HepG2 (cell line): ENCODE results near the gene DROSHA. TPM values are rescaled to one million over a fixed set of nuclear protein-coding genes. Genes with fewer than 3 reads are reported as not detected.

ENCODE experiments used
- ATAC-seq: fragments of 200-7000 bp; cut with Tn5 transposase; 3 replicates; pipeline ENCODE4 v1.9.1; 2020; ENCODE audit warnings: mild to moderate bottlenecking, moderate library complexity
- BruUV-seq: library from RNA; stranded (reverse); fragments of 400-500 nt; replicated peaks from 2 replicates; lab custom pipeline; 2021; lab: Mats Ljungman, UMichigan
- CTCF ChIA-PET: fragments of 300-600 bp; formaldehyde crosslinking; extraction: SDS; loops from one replicate; lab custom pipeline; 2021; ENCODE audit warnings: low total read pairs, inconsistent platforms, low intra/inter-chr PET ratio; lab: Yijun Ruan, JAX
- POLR2A ChIA-PET: fragments of 350-600 bp; sonication (Branson Sonifier 250); formaldehyde crosslinking; loops from one replicate; lab custom pipeline; 2020; ENCODE audit warnings: antibody characterized with exemption, inconsistent platforms; lab: Yijun Ruan, JAX
- DNase-seq: peaks from one replicate; pipeline ENCODE4 v3.0.0-alpha.2; 2015; ENCODE audit warnings: low spot score
- FAIRE-seq: peaks from 3 replicates; lab custom pipeline; 2011; peaks lifted over from hg19 to GRCh38; lab: Jason Lieb, UNC
- H2AFZ ChIP-seq: one replicate; pipeline ENCODE4 v1.6.1; 2011; ENCODE audit warnings: low read length, inconsistent platforms
- H3K27ac ChIP-seq: fragments of 300-600 bp; 3 replicates; pipeline ENCODE4 v1.8.0; 2011; ENCODE audit warnings: mixed run types, mild to moderate bottlenecking, mixed read lengths, low read length, inconsistent platforms; ENCODE audit not compliant: insufficient read depth; ENCODE audit errors: extremely low read length
- H3K27me3 ChIP-seq, 2 experiments: fragments of 200-600 bp in 1 of 2; 2 replicates in 1 of 2; 3 replicates in 1 of 2; pipeline versions ENCODE4 v1.6.0 to v1.8.0; 2011; ENCODE audit warnings: low read length in 2 of 2, mild to moderate bottlenecking in 2 of 2, moderate library complexity in 2 of 2, inconsistent platforms in 1 of 2; ENCODE audit not compliant: insufficient read depth in 2 of 2, control insufficient read depth in 1 of 2
- H3K36me3 ChIP-seq, 2 experiments: fragments of 200-600 bp in 1 of 2; replicated peaks in 1 of 2; 2 replicates in 1 of 2; 3 replicates in 1 of 2; pipeline versions ENCODE4 v1.5.1 to v1.8.0; 2011; ENCODE audit warnings: low read length in 2 of 2, inconsistent platforms in 1 of 2; ENCODE audit not compliant: insufficient read depth in 2 of 2, control insufficient read depth in 1 of 2
- H3K4me1 ChIP-seq: 2 replicates; pipeline ENCODE4 v1.5.1; 2012; ENCODE audit warnings: low read length, inconsistent platforms; ENCODE audit not compliant: insufficient read depth
- H3K4me2 ChIP-seq: 2 replicates; pipeline ENCODE4 v1.6.0; 2011; ENCODE audit warnings: low read depth, low read length, inconsistent platforms
- H3K4me3 ChIP-seq, 3 experiments: fragments of 200-600 bp in 1 of 3; sonication (generic), shearing (Covaris generic) in 1 of 3; replicated peaks in 1 of 3; 2 replicates each; pipeline ENCODE4 v1.5.1; 2011 to 2016; ENCODE audit warnings: low read length in 3 of 3, inconsistent platforms in 2 of 3, low read depth in 2 of 3, mild to moderate bottlenecking in 2 of 3, control low read depth in 1 of 3, mixed read lengths in 1 of 3; ENCODE audit not compliant: insufficient read depth in 1 of 3
- H3K79me2 ChIP-seq: one replicate; pipeline ENCODE4 v1.6.1; 2011; ENCODE audit warnings: low read length, inconsistent platforms; ENCODE audit not compliant: insufficient read depth
- H3K9ac ChIP-seq: 2 replicates; pipeline ENCODE4 v1.6.0; 2011; ENCODE audit warnings: mild to moderate bottlenecking, low read depth, low read length, inconsistent platforms; ENCODE audit not compliant: insufficient read depth
- H3K9me3 ChIP-seq: 2 replicates; pipeline ENCODE4 v1.5.1; 2012; ENCODE audit warnings: mild to moderate bottlenecking, low read length
- H4K20me1 ChIP-seq: 2 replicates; pipeline ENCODE4 v1.6.0; 2011; ENCODE audit warnings: inconsistent platforms, mild to moderate bottlenecking, low read length, moderate library complexity; ENCODE audit not compliant: insufficient read depth
- CREB1 ChIP-seq, 2 experiments: fragments of 450-650 bp in 1 of 2; IDR thresholded peaks; 2 replicates each; pipeline ENCODE4 v1.6.1; 2016 to 2017; ENCODE audit warnings: control low read depth in 1 of 2, mild to moderate bottlenecking in 1 of 2, missing compliant biosample characterization in 1 of 2, missing genetic modification characterization in 1 of 2
- GABPA ChIP-seq, 2 experiments: IDR thresholded peaks; 2 replicates each; pipeline ENCODE4 v1.6.1; 2011 to 2016; ENCODE audit warnings: low read depth in 2 of 2, low read length in 1 of 2, missing biosample characterization in 1 of 2, missing genetic modification characterization in 1 of 2
- HMGA1 ChIP-seq: sonication (generic); formaldehyde crosslinking; conservative IDR thresholded peaks from 2 replicates; pipeline ENCODE4 v1.4.0; 2020; ENCODE audit warnings: missing genetic modification reagents
- KLF16 ChIP-seq, 2 experiments: sonication (generic) in 1 of 2; formaldehyde crosslinking in 1 of 2; IDR thresholded peaks; 2 replicates each; pipeline versions ENCODE4 v1.6.1 to v1.8.0; 2016 to 2023; ENCODE audit warnings: missing genetic modification reagents in 2 of 2, missing compliant biosample characterization in 1 of 2
- MZF1 ChIP-seq: sonication (generic); formaldehyde crosslinking; IDR thresholded peaks from 2 replicates; pipeline ENCODE4 v1.8.1; 2023; ENCODE audit warnings: mild to moderate bottlenecking, missing genetic modification reagents, borderline replicate concordance
- NR1H2 ChIP-seq: sonication (generic); formaldehyde crosslinking; IDR thresholded peaks from 2 replicates; pipeline ENCODE4 v1.8.1; 2022; ENCODE audit warnings: low read depth, missing genetic modification reagents, borderline replicate concordance
- RFX1 ChIP-seq: fragments of 450-650 bp; IDR thresholded peaks from 2 replicates; pipeline ENCODE4 v1.6.1; 2017
- RFX5 ChIP-seq: IDR thresholded peaks from 2 replicates; pipeline ENCODE4 v1.6.1; 2011; ENCODE audit warnings: low read depth, low read length, improper control_type of control experiment
- SKI ChIP-seq: fragments of 450-650 bp; IDR thresholded peaks from one replicate; pipeline ENCODE4 v1.6.1; 2018; ENCODE audit warnings: mild to moderate bottlenecking; ENCODE audit not compliant: partially characterized antibody
- ZFP82 ChIP-seq: sonication (generic); formaldehyde crosslinking; IDR thresholded peaks from 2 replicates; pipeline ENCODE4 v1.5.1; 2020; ENCODE audit warnings: mild to moderate bottlenecking, missing genetic modification reagents, borderline replicate concordance
- ZNF407 ChIP-seq: sonication (generic); formaldehyde crosslinking; IDR thresholded peaks from one replicate; pipeline ENCODE4 v1.5.1; 2020; ENCODE audit warnings: mild to moderate bottlenecking, missing genetic modification reagents; ENCODE audit errors: not compliant biosample characterization
- ZNF44 ChIP-seq: sonication (generic); formaldehyde crosslinking; IDR thresholded peaks from 2 replicates; pipeline ENCODE4 v1.5.1; 2020; ENCODE audit warnings: mild to moderate bottlenecking, missing genetic modification reagents
- ZNF660 ChIP-seq: sonication (generic); formaldehyde crosslinking; IDR thresholded peaks from 2 replicates; pipeline ENCODE4 v1.5.1; 2020; ENCODE audit warnings: mild to moderate bottlenecking, low read depth, missing genetic modification reagents, borderline replicate concordance
- ZNF75D ChIP-seq: sonication (generic); formaldehyde crosslinking; IDR thresholded peaks from 2 replicates; pipeline ENCODE4 v1.8.1; 2023; ENCODE audit warnings: missing genetic modification reagents, mild to moderate bottlenecking, borderline replicate concordance
- ZSCAN30 ChIP-seq: sonication (generic); formaldehyde crosslinking; IDR thresholded peaks from 2 replicates; pipeline ENCODE4 v1.5.0; 2020; ENCODE audit warnings: mild to moderate bottlenecking, missing genetic modification reagents
- WGBS: methylation state at CpG from one replicate; pipeline ENCODE4 v1.1.6; 2017; ENCODE audit warnings: low lambda C conversion rate; 5-methylcytosine and 5-hydroxymethylcytosine counted together
- in situ Hi-C: cut with HindIII; loops from 2 replicates; pipeline ENCODE4 v1.10.0; 2017; ENCODE audit warnings: low pct_unique_long_range_greater_than_20kb; ENCODE audit not compliant: extremely low pct_ligation_motif_present
- intact Hi-C: fragments of 100-400 bp; cut with micrococcal nuclease; formaldehyde crosslinking; loops from one replicate; pipeline ENCODE4 v1.10.0; 2022; ENCODE audit not compliant: unreplicated experiment
- polyA plus RNA-seq, 8 experiments: library from polyadenylated mRNA; depleted of rRNA in 3 of 8; stranded (reverse) in 7 of 8; unstranded in 1 of 8; fragments of >200 nt; fragmentation: Illumina TruSeq in 4 of 8; extraction: Trizol in 4 of 8; gene quantifications; 2 replicates each; pipeline versions ENCODE4 v1.2.1 to v1.2.3, GENCODE V29; 2011 to 2016; ENCODE audit warnings: low read depth in 4 of 8, missing spikeins in 1 of 8, mixed read lengths in 1 of 8; ENCODE audit not compliant: insufficient read depth in 1 of 8
- total RNA-seq, 5 experiments: library from RNA; depleted of rRNA; stranded (reverse); fragments of >200 nt; fragmentation: Illumina TruSeq; extraction: Trizol; gene quantifications; 2 replicates each; pipeline ENCODE4 v1.2.3, GENCODE V29; 2016; ENCODE audit warnings: low read depth in 1 of 5
- TF ChIP-seq, protein P1 (sequence below): IDR thresholded peaks from 2 replicates; pipeline ENCODE4 v1.6.1; 2016; ENCODE audit warnings: low read depth, borderline replicate concordance

DROSHA gene
- total and polyA plus RNA-seq, 2 of the 13 experiments (the other 11 are each of a cell fraction or from before 2014, with no cell fraction given), result 22.3 to 29.4 TPM

DNA sequence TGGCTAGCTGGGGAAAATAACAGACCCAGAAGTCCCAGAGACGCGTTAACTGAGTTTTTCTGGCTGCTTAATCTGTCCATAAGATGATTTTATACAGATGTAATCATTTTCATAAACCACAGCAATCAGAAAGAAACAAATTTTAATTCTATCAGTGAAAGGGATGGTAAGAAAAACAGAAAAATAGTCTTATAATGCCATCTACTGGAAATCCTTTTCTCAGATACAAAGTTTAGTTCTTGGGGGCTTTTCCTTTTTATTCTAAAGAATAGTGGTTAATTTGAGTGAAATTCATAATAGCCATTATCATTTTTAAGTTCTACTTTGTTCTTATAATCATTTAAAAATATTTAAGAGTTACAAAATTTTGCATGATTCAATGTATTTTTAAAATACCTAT lies 44.4 kb downstream of the DROSHA start (continued):
- TF ChIP-seq SKI (no peak), HMGA1 (CRISPR knock-in tag) (no peak), KLF16 (CRISPR knock-in tag; IDR thresholded peaks at IDR 0.05) (no peak), ZNF660 (no peak)

DNA sequence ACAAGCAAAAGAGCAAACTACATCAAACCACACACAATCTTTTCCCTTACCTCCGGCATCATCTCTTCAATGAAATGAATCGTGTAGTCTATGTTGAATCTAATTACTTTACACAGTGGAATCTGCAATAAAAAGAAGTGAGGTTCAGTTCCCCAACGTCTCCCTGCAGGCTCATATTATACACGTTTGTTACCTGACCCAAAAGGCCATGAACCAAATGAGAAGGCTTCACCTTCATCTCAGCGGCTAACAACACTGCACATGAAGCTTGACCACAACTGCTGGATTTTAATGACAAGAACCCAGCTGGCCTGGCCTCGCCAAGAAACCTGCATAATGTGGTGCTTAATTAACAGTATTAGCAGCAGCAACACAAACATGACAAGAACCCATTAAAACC lies 45.5 kb downstream of the DROSHA start:
- Histone ChIP-seq H3K4me1 (no peaks in the 10 kb centered on the region), H3K9ac (no peak overlapping the region), H3K27me3 (no peaks in the 10 kb centered on the region), H3K27ac (no peak overlapping the region), H3K79me2 (no peaks in the 10 kb centered on the region), H3K36me3 (peaks cover 6 to 48% of the 10 kb centered on the region in 2 experiments; a peak in 4 of 5 replicates), H3K4me3 (no peak overlapping the region), H3K9me3 (no peaks in the 10 kb centered on the region), H3K4me2 (no peak overlapping the region), H4K20me1 (no peaks in the 10 kb centered on the region), H2AFZ (no peak overlapping the region)
- 96% methylated on average over 6 of the region's 6 CpGs for WGBS
- ChIA-PET POLR2A (no interaction called here), CTCF (no interaction called here)
- FAIRE-seq (no peak), DNase-seq (no peak), ATAC-seq (no peak)
- in situ Hi-C loops (no loop called here), intact Hi-C loops (no loop called here)
- TF ChIP-seq GABPA (IDR thresholded peaks at IDR 0.05; ENCODE audit: low read depth, low read length) (no peak), GABPA (CRISPR knock-in tag; IDR thresholded peaks at IDR 0.05; ENCODE audit: low read depth) (no peak), ZSCAN30 (CRISPR knock-in tag) (no peak), RFX1 (no peak), ZNF44 (CRISPR knock-in tag) (no peak), ZFP82 (CRISPR knock-in tag) (no peak), RFX5 (no peak), CREB1 (IDR thresholded peaks at IDR 0.05) (no peak), CREB1 (CRISPR knock-in tag; IDR thresholded peaks at IDR 0.05) (no peak), NR1H2 (no peak), ZNF407 (CRISPR knock-in tag) (no peak), ZNF75D (no peak), MZF1 (no peak)
- TF ChIP-seq, protein P1, sequence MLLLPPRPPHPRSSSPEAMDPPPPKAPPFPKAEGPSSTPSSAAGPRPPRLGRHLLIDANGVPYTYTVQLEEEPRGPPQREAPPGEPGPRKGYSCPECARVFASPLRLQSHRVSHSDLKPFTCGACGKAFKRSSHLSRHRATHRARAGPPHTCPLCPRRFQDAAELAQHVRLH (CRISPR knock-in tag), result no peak
- no TSS peak for BruUV-seq
